ENCODE measurements around the gene TMEM217. TPM values are rescaled to one million over a fixed set of nuclear protein-coding genes. Genes with fewer than 3 reads are reported as not detected.

Gene TMEM217
- total and polyA plus RNA-seq, 12 donors = 1.5 to 26.7 (median 5.6) TPM; not detected in 1

DNA sequence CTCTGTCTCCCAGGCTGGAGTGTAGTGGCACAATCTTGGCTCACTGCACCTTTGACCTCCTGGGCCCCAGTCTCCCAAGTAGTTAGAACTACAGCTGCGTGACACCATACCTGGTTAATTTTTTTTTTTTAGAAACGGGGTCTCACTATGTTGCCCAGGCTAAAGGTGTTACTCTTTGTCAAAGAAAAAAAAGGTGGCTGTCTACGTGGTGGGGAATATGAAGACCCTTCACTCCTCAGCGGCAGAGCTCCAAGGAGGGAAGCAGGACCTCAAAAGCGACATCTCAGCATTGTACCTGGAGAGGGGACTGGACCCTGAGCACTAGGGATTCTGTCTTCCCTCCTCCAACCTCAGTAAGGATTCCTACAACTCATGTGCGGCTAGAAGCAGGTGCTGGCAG, 16.8 kb downstream of the TMEM217 start:
- intact Hi-C loops (cut with DNase I) = no loop called here

DNA sequence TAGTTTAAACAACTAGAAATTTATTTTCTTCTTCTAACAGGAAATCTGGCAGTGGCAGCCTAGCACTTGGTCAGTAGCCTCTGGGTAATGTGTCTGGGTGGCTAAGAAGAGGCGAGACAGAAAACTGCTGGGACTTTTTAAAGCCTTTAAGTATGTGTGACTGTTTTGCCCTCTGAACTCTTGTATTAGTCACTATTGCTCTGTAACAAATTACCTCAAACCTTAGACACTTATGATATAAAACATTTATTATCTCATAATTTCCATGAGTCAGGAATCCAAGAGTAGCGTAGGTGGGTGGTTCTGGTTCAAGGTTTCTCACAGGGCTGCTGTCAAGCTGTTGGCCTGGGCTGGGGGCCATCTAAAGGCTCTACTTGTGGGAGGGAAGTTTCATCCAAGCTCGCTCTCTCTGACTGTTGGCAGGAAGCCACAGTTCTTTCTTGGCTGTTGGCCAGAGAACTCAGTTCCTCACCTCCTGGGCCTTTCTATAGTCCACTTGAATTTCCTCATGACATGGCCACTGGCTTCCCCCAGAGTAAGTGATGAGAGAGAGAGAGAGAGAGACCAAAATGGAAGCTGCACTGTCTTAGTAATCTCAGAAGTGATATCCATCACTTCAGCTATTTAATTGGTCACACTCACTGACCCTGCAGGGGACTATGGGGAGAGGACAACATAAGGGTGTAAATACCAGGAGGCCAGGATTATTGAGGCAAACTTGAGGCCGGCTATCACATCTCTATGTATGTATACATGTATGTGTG, 17.8 kb downstream of the TMEM217 start:
- H3K4me3 ChIP-seq = no peak overlapping the region
- WGBS, 4 donors = 25 to 33% (median 30%) methylated on average over 4 of the region's 4 CpGs
- peaks cover 22 to 33% of the 10 kb centered on the region in 2 donors for H3K4me1 ChIP-seq (replicated peaks in 1 of 2)

More for the DNA sequence above, 16.8 kb downstream of the TMEM217 start:
- no peaks in the 10 kb centered on the region for H3K27me3 ChIP-seq
- peak overlapping the region in 3 of 5 donors; percentile 29 to 92 (median 38) for H3K27ac ChIP-seq
- H3K4me1 ChIP-seq (replicated peaks in 1 of 2) = peaks cover 24 to 35% of the 10 kb centered on the region in 2 donors
- no peak for DNase-seq
- TF ChIP-seq, protein P1, sequence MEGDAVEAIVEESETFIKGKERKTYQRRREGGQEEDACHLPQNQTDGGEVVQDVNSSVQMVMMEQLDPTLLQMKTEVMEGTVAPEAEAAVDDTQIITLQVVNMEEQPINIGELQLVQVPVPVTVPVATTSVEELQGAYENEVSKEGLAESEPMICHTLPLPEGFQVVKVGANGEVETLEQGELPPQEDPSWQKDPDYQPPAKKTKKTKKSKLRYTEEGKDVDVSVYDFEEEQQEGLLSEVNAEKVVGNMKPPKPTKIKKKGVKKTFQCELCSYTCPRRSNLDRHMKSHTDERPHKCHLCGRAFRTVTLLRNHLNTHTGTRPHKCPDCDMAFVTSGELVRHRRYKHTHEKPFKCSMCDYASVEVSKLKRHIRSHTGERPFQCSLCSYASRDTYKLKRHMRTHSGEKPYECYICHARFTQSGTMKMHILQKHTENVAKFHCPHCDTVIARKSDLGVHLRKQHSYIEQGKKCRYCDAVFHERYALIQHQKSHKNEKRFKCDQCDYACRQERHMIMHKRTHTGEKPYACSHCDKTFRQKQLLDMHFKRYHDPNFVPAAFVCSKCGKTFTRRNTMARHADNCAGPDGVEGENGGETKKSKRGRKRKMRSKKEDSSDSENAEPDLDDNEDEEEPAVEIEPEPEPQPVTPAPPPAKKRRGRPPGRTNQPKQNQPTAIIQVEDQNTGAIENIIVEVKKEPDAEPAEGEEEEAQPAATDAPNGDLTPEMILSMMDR (IDR thresholded peaks at IDR 0.05) = no peak
- TF ChIP-seq POLR2A (IDR thresholded peaks at IDR 0.05) = no peak
- no peaks in the 10 kb centered on the region for H3K36me3 ChIP-seq (replicated peaks in 1 of 2)
- no peak overlapping the region for H3K4me3 ChIP-seq
- 95 to 99% (median 97%) methylated on average over 5 to 6 of the region's 6 CpGs for WGBS, 4 donors
- H3K9me3 ChIP-seq (replicated peaks in 1 of 3) = no peaks in the 10 kb centered on the region

DNA sequence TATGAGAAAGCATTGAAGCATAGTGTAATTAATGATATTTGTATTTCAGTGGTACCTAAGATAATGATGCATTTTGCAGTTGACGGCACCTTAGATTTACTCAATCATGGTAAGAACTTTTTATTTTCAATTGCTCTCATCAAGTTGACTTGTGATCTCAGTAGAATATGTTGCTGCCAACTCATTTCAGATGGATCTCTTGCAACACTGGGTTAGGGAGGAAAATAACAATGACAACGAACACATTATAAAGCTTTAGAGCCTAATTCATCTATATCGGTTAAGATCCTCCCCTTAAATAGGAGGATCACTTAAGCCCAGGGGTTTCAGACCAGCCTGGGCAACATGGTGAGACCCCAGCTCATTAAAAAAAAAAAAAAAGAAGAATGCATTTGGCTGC, 18.4 kb downstream of the TMEM217 start:
- Histone ChIP-seq H3K27ac (peak overlapping the region; percentile 19 to 84 (median 65)), H3K27me3 (no peaks in the 10 kb centered on the region), H3K36me3 (replicated peaks in 1 of 2) (no peaks in the 10 kb centered on the region), H3K4me1 (replicated peaks in 1 of 2) (peaks cover 18 to 29% of the 10 kb centered on the region in 2 donors), H3K4me3 (no peak overlapping the region), H3K9me3 (replicated peaks in 1 of 3) (no peaks in the 10 kb centered on the region)
- TF ChIP-seq, protein P1 (IDR thresholded peaks at IDR 0.05) = no peak
- TF ChIP-seq POLR2A (IDR thresholded peaks at IDR 0.05) = no peak
- intact Hi-C loops (cut with DNase I) = no loop called here
- no peak for DNase-seq
- 84 to 91% (median 85%) methylated on average over 3 of the region's 3 CpGs for WGBS, 4 donors

More for the DNA sequence above, 17.8 kb downstream of the TMEM217 start:
- TF ChIP-seq POLR2A (IDR thresholded peaks at IDR 0.05) = no peak
- TF ChIP-seq, protein P1 (IDR thresholded peaks at IDR 0.05) = no peak
- H3K27ac ChIP-seq = peak overlapping the region; percentile 29 to 84 (median 71)
- peak; percentile 93 to 98 (median 96) for DNase-seq
- H3K27me3 ChIP-seq = no peaks in the 10 kb centered on the region
- H3K9me3 ChIP-seq (replicated peaks in 1 of 3) = no peaks in the 10 kb centered on the region
- intact Hi-C loops (cut with DNase I) = no loop called here
- H3K36me3 ChIP-seq (replicated peaks in 1 of 2) = no peaks in the 10 kb centered on the region

DNA sequence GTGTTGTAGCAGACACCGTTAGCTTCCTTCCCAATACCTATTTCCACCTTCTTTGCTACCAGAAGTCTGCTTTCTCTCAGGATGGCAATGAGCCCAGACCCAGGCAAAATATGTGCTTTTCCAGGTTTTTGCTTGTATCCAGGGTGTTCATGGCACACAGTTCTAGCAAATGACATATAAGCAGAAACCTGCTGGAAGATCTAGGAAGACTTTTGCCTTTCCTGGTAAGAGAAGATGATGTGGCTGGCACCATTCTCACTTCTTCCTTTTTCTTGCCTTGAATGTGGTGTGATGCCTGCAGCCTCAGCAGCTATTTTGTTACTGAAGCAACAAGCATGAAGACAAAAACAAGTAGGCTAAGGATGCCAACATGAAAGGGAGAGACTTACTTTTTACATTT, 19.6 kb downstream of the TMEM217 start:
- peaks cover 12 to 21% of the 10 kb centered on the region in 2 donors for H3K4me1 ChIP-seq (replicated peaks in 1 of 2)
- H3K9me3 ChIP-seq (replicated peaks in 1 of 3) = no peaks in the 10 kb centered on the region
- H3K4me3 ChIP-seq = no peak overlapping the region
- intact Hi-C loops (cut with DNase I) = no loop called here
- no peaks in the 10 kb centered on the region for H3K36me3 ChIP-seq (replicated peaks in 1 of 2)
- 70 to 83% (median 81%) methylated on average over 1 of the region's 1 CpG for WGBS, 4 donors
- DNase-seq = no peak
- no peaks in the 10 kb centered on the region for H3K27me3 ChIP-seq
- no peak overlapping the region for H3K27ac ChIP-seq
- TF ChIP-seq, protein P1 (IDR thresholded peaks at IDR 0.05) = no peak
- TF ChIP-seq POLR2A (IDR thresholded peaks at IDR 0.05) = no peak
